H1 (cell line): ENCODE measurements around the gene GDF15. TPM values are rescaled to one million over a fixed set of nuclear protein-coding genes. Genes with fewer than 3 reads are reported as not detected.
A peak's percentile ranks its signal among the peaks of the same experiment; 100 is the strongest.

ENCODE experiments used
- CTCF ChIA-PET: fragments of 300-600 bp; sonication (Branson Sonifier 250); formaldehyde crosslinking; loops from one replicate; lab custom pipeline; 2021; ENCODE audit not compliant: partially characterized antibody; lab: Charles Lee
- POLR2A ChIA-PET: fragments of 300-600 bp; sonication (Branson Sonifier 250); formaldehyde crosslinking; loops from one replicate; lab custom pipeline; 2021; ENCODE audit warnings: inconsistent platforms; ENCODE audit not compliant: partially characterized antibody; lab: Charles Lee
- DNase-seq, 2 experiments: peaks; one replicate each; pipeline versions ENCODE4 v3.0.0 to v3.0.0-alpha.2; 2010 to 2022; ENCODE audit warnings: low spot score in 2 of 2, low read depth in 1 of 2, mixed read lengths in 1 of 2
- FAIRE-seq: peaks from 2 replicates; lab custom pipeline; 2011; peaks lifted over from hg19 to GRCh38; lab: Jason Lieb, UNC
- H2AFZ ChIP-seq: 2 replicates; pipeline ENCODE4 v1.8.1; 2012; ENCODE audit warnings: low read length, inconsistent platforms
- H2AK5ac ChIP-seq: 2 replicates; pipeline ENCODE4 v1.6.1; 2013; ENCODE audit warnings: low read depth, low read length
- H2BK120ac ChIP-seq: replicated peaks from 2 replicates; pipeline ENCODE3; 2013; ENCODE audit warnings: low read depth, low read length, inconsistent platforms
- H2BK12ac ChIP-seq: 2 replicates; pipeline ENCODE4 v1.6.1; 2013; ENCODE audit warnings: low read depth, low read length
- H2BK15ac ChIP-seq: 2 replicates; pipeline ENCODE4 v1.6.1; 2013; ENCODE audit warnings: low read length
- H2BK20ac ChIP-seq: 2 replicates; pipeline ENCODE4 v1.6.1; 2013; ENCODE audit warnings: low read length
- H2BK5ac ChIP-seq: 2 replicates; pipeline ENCODE4 v1.6.1; 2013; ENCODE audit warnings: low read depth, low read length
- H3K14ac ChIP-seq: 2 replicates; pipeline ENCODE4 v1.6.1; 2013; ENCODE audit warnings: inconsistent platforms; ENCODE audit not compliant: insufficient read length
- H3K18ac ChIP-seq: 2 replicates; pipeline ENCODE4 v1.6.1; 2013; ENCODE audit warnings: low read length; ENCODE audit errors: extremely low read depth
- H3K23ac ChIP-seq: 2 replicates; pipeline ENCODE4 v1.6.1; 2013; ENCODE audit warnings: inconsistent platforms; ENCODE audit not compliant: insufficient read length
- H3K23me2 ChIP-seq: 2 replicates; pipeline ENCODE4 v1.6.1; 2013; ENCODE audit warnings: low read depth, low read length
- H3K27ac ChIP-seq: 2 replicates; pipeline ENCODE4 v1.6.1; 2011; ENCODE audit warnings: low read depth, low read length, inconsistent platforms
- H3K27me3 ChIP-seq, 4 experiments: replicated peaks in 1 of 4; 1 replicate in 1 of 4; 2 replicates in 3 of 4; pipeline versions ENCODE4 v1.6.1 to v1.8.1; 2011 to 2013; ENCODE audit warnings: low read length in 3 of 4, mild to moderate bottlenecking in 3 of 4, inconsistent platforms in 2 of 4, mixed read lengths in 2 of 4, moderate library complexity in 1 of 4; ENCODE audit not compliant: control insufficient read depth in 3 of 4, insufficient read depth in 3 of 4; ENCODE audit errors: extremely low read depth in 1 of 4
- H3K36me3 ChIP-seq, 4 experiments: 2 replicates each; pipeline versions ENCODE4 v1.6.1 to v1.8.1; 2011 to 2013; ENCODE audit warnings: mild to moderate bottlenecking in 4 of 4, low read length in 3 of 4, moderate library complexity in 2 of 4, control low read depth in 1 of 4, inconsistent platforms in 1 of 4; ENCODE audit not compliant: insufficient read depth in 4 of 4, control insufficient read depth in 2 of 4
- H3K4ac ChIP-seq: replicated peaks from 2 replicates; pipeline ENCODE3; 2013; ENCODE audit warnings: low read length, low read depth, mixed read lengths, inconsistent platforms; ENCODE audit not compliant: insufficient read length
- H3K4me1 ChIP-seq, 4 experiments: replicated peaks in 1 of 4; 1 replicate in 1 of 4; 2 replicates in 3 of 4; pipeline versions ENCODE4 v1.6.1 to v1.8.1; 2011 to 2013; ENCODE audit warnings: low read length in 3 of 4, inconsistent platforms in 2 of 4, mixed read lengths in 1 of 4; ENCODE audit not compliant: insufficient read depth in 4 of 4, control insufficient read depth in 3 of 4
- H3K4me2 ChIP-seq, 2 experiments: 2 replicates each; pipeline versions ENCODE4 v1.6.1 to v1.8.1; 2011 to 2013; ENCODE audit warnings: low read depth in 2 of 2, low read length in 2 of 2, control low read depth in 1 of 2, inconsistent platforms in 1 of 2, mild to moderate bottlenecking in 1 of 2; ENCODE audit not compliant: insufficient read depth in 1 of 2
- H3K4me3 ChIP-seq, 4 experiments: fragments of 200-600, 300-600 bp in 1 of 4; sonication (generic), shearing (Covaris generic), sonication (Bioruptor Twin) in 1 of 4; 2 replicates each; pipeline versions ENCODE4 v1.5.1 to v1.8.1; 2011 to 2016; ENCODE audit warnings: low read length in 4 of 4, low read depth in 3 of 4, control low read depth in 2 of 4, inconsistent platforms in 2 of 4, mild to moderate bottlenecking in 2 of 4, mixed read lengths in 1 of 4, moderate library complexity in 1 of 4; ENCODE audit not compliant: insufficient read depth in 2 of 4; ENCODE audit errors: extremely low read depth in 1 of 4
- H3K56ac ChIP-seq: replicated peaks from 2 replicates; pipeline ENCODE3; 2013; ENCODE audit warnings: low read depth, mild to moderate bottlenecking, mixed read lengths, low read length, inconsistent platforms; ENCODE audit not compliant: insufficient read length
- H3K79me1 ChIP-seq: 2 replicates; pipeline ENCODE4 v1.6.1; 2013; ENCODE audit warnings: low read depth, low read length, control low read depth
- H3K79me2 ChIP-seq, 2 experiments: 2 replicates each; pipeline versions ENCODE4 v1.6.1 to v1.8.1; 2012 to 2013; ENCODE audit warnings: low read length in 2 of 2, mild to moderate bottlenecking in 2 of 2, inconsistent platforms in 1 of 2; ENCODE audit not compliant: insufficient read depth in 2 of 2, control insufficient read depth in 1 of 2
- H3K9ac ChIP-seq, 4 experiments: replicated peaks in 1 of 4; 1 replicate in 1 of 4; 2 replicates in 3 of 4; pipeline versions ENCODE4 v1.6.1 to v1.8.1; 2011 to 2013; ENCODE audit warnings: low read depth in 3 of 4, low read length in 3 of 4, control low read depth in 2 of 4, mild to moderate bottlenecking in 2 of 4, moderate library complexity in 2 of 4, inconsistent platforms in 1 of 4; ENCODE audit errors: extremely low read depth in 1 of 4
- H3K9me3 ChIP-seq, 2 experiments: 2 replicates each; pipeline versions ENCODE4 v1.6.1 to v1.8.1; 2012 to 2013; ENCODE audit warnings: mild to moderate bottlenecking in 2 of 2, moderate library complexity in 2 of 2, control low read depth in 1 of 2, inconsistent platforms in 1 of 2, low read depth in 1 of 2, low read length in 1 of 2, mixed read lengths in 1 of 2; ENCODE audit not compliant: insufficient read depth in 2 of 2
- H4K20me1 ChIP-seq, 2 experiments: replicated peaks in 1 of 2; 2 replicates each; pipeline versions ENCODE3 to v1.8.1; 2011 to 2013; ENCODE audit warnings: inconsistent platforms in 2 of 2, low read length in 2 of 2, mild to moderate bottlenecking in 1 of 2; ENCODE audit not compliant: insufficient read depth in 2 of 2, control insufficient read depth in 1 of 2
- H4K5ac ChIP-seq: 2 replicates; pipeline ENCODE4 v1.6.1; 2013; ENCODE audit warnings: low read length, low read depth, mixed read lengths, inconsistent platforms; ENCODE audit not compliant: insufficient read length
- H4K8ac ChIP-seq: 2 replicates; pipeline ENCODE4 v1.8.0; 2013; ENCODE audit warnings: mild to moderate bottlenecking, moderate library complexity, low read length, inconsistent platforms; ENCODE audit not compliant: insufficient read depth; ENCODE audit errors: extremely low read depth
- H4K91ac ChIP-seq: replicated peaks from 2 replicates; pipeline ENCODE3; 2013; ENCODE audit warnings: low read length, mixed read lengths, inconsistent platforms; ENCODE audit not compliant: insufficient read length
- ASH2L ChIP-seq: fragments of 200-600, 300-600 bp; sonication (generic); IDR thresholded peaks from one replicate; pipeline ENCODE4 v1.7.1; 2017; ENCODE audit warnings: low read length
- BCL11A ChIP-seq, 2 experiments: IDR thresholded peaks; one replicate each; pipeline ENCODE4 v1.6.1; 2011; ENCODE audit warnings: low read depth in 2 of 2, low read length in 2 of 2, mild to moderate bottlenecking in 2 of 2
- CREB1 ChIP-seq: IDR thresholded peaks from 2 replicates; pipeline ENCODE4 v1.6.1; 2012; ENCODE audit warnings: inconsistent platforms
- CTBP2 ChIP-seq: IDR thresholded peaks from 2 replicates; pipeline ENCODE4 v1.7.0; 2011; ENCODE audit warnings: borderline replicate concordance, mild to moderate bottlenecking, moderate library complexity, mixed read lengths, low read length; ENCODE audit not compliant: insufficient read depth, insufficient read length
- HDAC6 ChIP-seq: IDR thresholded peaks from one replicate; pipeline ENCODE4 v1.7.1; 2012; ENCODE audit warnings: low read depth, mild to moderate bottlenecking, inconsistent platforms, low read length, moderate library complexity
- SIRT6 ChIP-seq: IDR thresholded peaks from one replicate; pipeline ENCODE4 v1.7.1; 2012; ENCODE audit warnings: low read length, inconsistent platforms
- SIX5 ChIP-seq: IDR thresholded peaks from 2 replicates; pipeline ENCODE4 v1.6.1; 2011; ENCODE audit warnings: mild to moderate bottlenecking, low read depth, low read length
- TAF1 ChIP-seq: IDR thresholded peaks from 2 replicates; pipeline ENCODE4 v1.6.1; 2011; ENCODE audit warnings: mild to moderate bottlenecking, low read depth, low read length
- TCF12 ChIP-seq: IDR thresholded peaks from 2 replicates; pipeline ENCODE4 v1.6.1; 2011; ENCODE audit warnings: low read depth, mild to moderate bottlenecking, low read length
- TEAD4 ChIP-seq: IDR thresholded peaks from 2 replicates; pipeline ENCODE4 v1.6.1; 2012; ENCODE audit warnings: low read depth, low read length, inconsistent platforms, mixed read lengths
- YY1 ChIP-seq: IDR thresholded peaks from 2 replicates; pipeline ENCODE4 v1.6.1; 2011; ENCODE audit warnings: low read depth, mild to moderate bottlenecking, low read length
- WGBS, 2 experiments: shearing (Covaris generic) in 1 of 2; methylation state at CpG; one replicate each; pipeline versions ENCODE4 v1.1.6 to v1.1.7; 2013 to 2015; ENCODE audit warnings: low lambda C conversion rate in 2 of 2, mixed read lengths in 2 of 2, inconsistent platforms in 1 of 2, low coverage in 1 of 2, missing lambda C conversion rate in 1 of 2; ENCODE audit not compliant: insufficient replicate concordance in 2 of 2, insufficient coverage in 1 of 2, insufficient read length in 1 of 2; ENCODE audit errors: extremely low coverage in 1 of 2, missing lambda C conversion rate in 1 of 2; 5-methylcytosine and 5-hydroxymethylcytosine counted together
- polyA plus RNA-seq, 7 experiments: library from polyadenylated mRNA; depleted of rRNA in 3 of 7; stranded (reverse) in 5 of 7; unstranded in 2 of 7; fragments of >200 nt in 5 of 7; fragments of 200-250 nt in 2 of 7; gene quantifications; 1 replicate in 5 of 7; 2 replicates in 1 of 7; 4 replicates in 1 of 7; pipeline versions ENCODE4 v1.2.1 to v1.2.3, GENCODE V29; 2011 to 2013; ENCODE audit warnings: missing spikeins in 2 of 7, mixed read lengths in 2 of 7
- total RNA-seq: library from RNA; stranded (reverse); fragmentation: NEBNext Ultra II Directional; extraction: Animal tissue kit (Norgen Biotek cat#: 25700); gene quantifications from 2 replicates; pipeline ENCODE4 v1.2.1, GENCODE V29; 2021
- TF ChIP-seq, protein P1 (sequence below): IDR thresholded peaks from 2 replicates; pipeline ENCODE4 v1.6.1; 2012; ENCODE audit warnings: low read length, inconsistent platforms
- TF ChIP-seq, protein P2 (sequence below): IDR thresholded peaks from 2 replicates; pipeline ENCODE4 v1.6.1; 2012; ENCODE audit warnings: inconsistent platforms

Gene GDF15
- total and polyA plus RNA-seq, 2 of the 8 experiments (the other 6 are each of a cell fraction or from before 2014, with no cell fraction given) = 4.1 to 8.5 TPM

DNA sequence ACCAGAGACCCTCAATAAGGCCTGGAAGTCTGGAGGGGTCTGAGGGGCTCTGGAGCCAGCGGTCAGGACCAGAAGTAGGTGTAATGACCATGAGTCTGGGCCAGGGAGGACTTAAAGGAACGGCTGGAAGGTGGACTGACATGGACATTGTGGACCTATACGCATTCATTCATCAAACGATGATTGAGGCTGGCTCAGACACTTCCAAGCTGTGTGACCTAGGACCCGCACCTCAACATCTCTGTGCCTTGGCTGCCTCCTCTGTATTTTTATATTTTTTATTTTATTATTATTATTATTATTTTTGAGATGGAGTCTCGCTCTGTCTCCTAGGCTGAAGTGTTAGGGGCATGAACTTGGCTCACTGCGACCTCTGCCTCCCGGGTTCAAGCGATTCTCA is 20.8 kb downstream of the GDF15 start:
- Histone ChIP-seq H3K56ac (no peak overlapping the region), H3K4me2 (no peak overlapping the region), H3K9ac (no peak overlapping the region), H3K27ac (no peak overlapping the region), H3K9me3 (no peaks in the 10 kb centered on the region), H4K20me1 (no peaks in the 10 kb centered on the region), H3K14ac (no peak overlapping the region), H3K18ac (no peak overlapping the region), H3K4ac (no peak overlapping the region), H3K4me3 (no peak overlapping the region), H3K79me1 (no peaks in the 10 kb centered on the region), H3K79me2 (no peaks in the 10 kb centered on the region), H3K23ac (no peak overlapping the region), H4K91ac (no peak overlapping the region), H2AK5ac (no peak overlapping the region), H3K36me3 (no peaks in the 10 kb centered on the region), H2BK5ac (0 out of 2 replicates have a peak overlapping the region, but pooled peaks have one; percentile 40), H2BK12ac (no peak overlapping the region), H2BK20ac (no peak overlapping the region), H2BK120ac (no peak overlapping the region), H4K8ac (0 out of 2 replicates have a peak overlapping the region, but pooled peaks have one; percentile 35), H3K27me3 (no peaks in the 10 kb centered on the region), H4K5ac (no peak overlapping the region), H2BK15ac (0 out of 2 replicates have a peak overlapping the region, but pooled peaks have one; percentile 92), H2AFZ (no peak overlapping the region), H3K23me2 (no peaks in the 10 kb centered on the region), H3K4me1 (no peaks in the 10 kb centered on the region)
- ChIA-PET POLR2A (interaction anchor here (0.6 to 1.6 kb wide), 2 partner anchors 35 to 125 kb away, joined by 3 to 7 read pairs; partner anchors contain the start of gene JUND), CTCF (interaction anchor here (0.6 to 12.8 kb wide), 10 partner anchors 9 to 131 kb away, joined by 3 to 174 read pairs (median 4); partner anchors contain the start of genes GDF15 and LRRC25)
- no peak for DNase-seq
- FAIRE-seq = no peak
- 90% methylated on average over 9 of the region's 9 CpGs; no CpG with 5 or more reads in 1 of the 2 experiments for WGBS, 2 experiments
- TF ChIP-seq HDAC6 = no peak
- no peak for TF ChIP-seq TAF1
- TF ChIP-seq, protein P1, sequence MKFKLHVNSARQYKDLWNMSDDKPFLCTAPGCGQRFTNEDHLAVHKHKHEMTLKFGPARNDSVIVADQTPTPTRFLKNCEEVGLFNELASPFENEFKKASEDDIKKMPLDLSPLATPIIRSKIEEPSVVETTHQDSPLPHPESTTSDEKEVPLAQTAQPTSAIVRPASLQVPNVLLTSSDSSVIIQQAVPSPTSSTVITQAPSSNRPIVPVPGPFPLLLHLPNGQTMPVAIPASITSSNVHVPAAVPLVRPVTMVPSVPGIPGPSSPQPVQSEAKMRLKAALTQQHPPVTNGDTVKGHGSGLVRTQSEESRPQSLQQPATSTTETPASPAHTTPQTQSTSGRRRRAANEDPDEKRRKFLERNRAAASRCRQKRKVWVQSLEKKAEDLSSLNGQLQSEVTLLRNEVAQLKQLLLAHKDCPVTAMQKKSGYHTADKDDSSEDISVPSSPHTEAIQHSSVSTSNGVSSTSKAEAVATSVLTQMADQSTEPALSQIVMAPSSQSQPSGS = no peak
- no peak for TF ChIP-seq ASH2L
- no peak for TF ChIP-seq TEAD4
- no peak for TF ChIP-seq TCF12
- TF ChIP-seq, protein P2, sequence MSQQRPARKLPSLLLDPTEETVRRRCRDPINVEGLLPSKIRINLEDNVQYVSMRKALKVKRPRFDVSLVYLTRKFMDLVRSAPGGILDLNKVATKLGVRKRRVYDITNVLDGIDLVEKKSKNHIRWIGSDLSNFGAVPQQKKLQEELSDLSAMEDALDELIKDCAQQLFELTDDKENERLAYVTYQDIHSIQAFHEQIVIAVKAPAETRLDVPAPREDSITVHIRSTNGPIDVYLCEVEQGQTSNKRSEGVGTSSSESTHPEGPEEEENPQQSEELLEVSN = no peak
- TF ChIP-seq SIX5 = no peak
- TF ChIP-seq CTBP2 = no peak
- TF ChIP-seq BCL11A (IDR thresholded peaks at IDR 0.05; ENCODE audit: low read depth in 2 of 2, low read length in 2 of 2) = no peak
- TF ChIP-seq SIRT6 = no peak
- no peak for TF ChIP-seq YY1
- no peak for TF ChIP-seq CREB1
